ENCODE data around the gene NOSIP. TPM values are rescaled to one million over a fixed set of nuclear protein-coding genes. Genes with fewer than 3 reads are reported as not detected.

NOSIP gene
- total RNA-seq, 4 donors from 2014 or later, result 29.0 to 347 (median 65.4) TPM

- Histone ChIP-seq H3K27me3 (no peaks in the 10 kb centered on the region), H3K4me1 (no peaks in the 10 kb centered on the region), H3K9me3 (no peaks in the 10 kb centered on the region), H3K36me3 (no peaks in the 10 kb centered on the region), H3K4me3 (no peak overlapping the region), H3K27ac (no peak overlapping the region)
- intact Hi-C loops (cut with DNase I; ENCODE audit: low total_unique reads), result no loop called here
- DNase-seq, result no peak
- TF ChIP-seq CTCF (IDR thresholded peaks at IDR 0.05) (no peak), POLR2A (IDR thresholded peaks at IDR 0.05) (no peak)
These were observed 20.4 kb downstream of the NOSIP start for GRCh38 chr19:49559928-49560327.

GRCh38 chr19:49559443-49559842 is 20.9 kb downstream of the NOSIP start:
- Histone ChIP-seq H3K36me3 (no peaks in the 10 kb centered on the region), H3K27ac (no peak overlapping the region), H3K9me3 (no peaks in the 10 kb centered on the region), H3K4me1 (no peaks in the 10 kb centered on the region), H3K27me3 (no peaks in the 10 kb centered on the region), H3K4me3 (no peak overlapping the region)
- no peak for DNase-seq
- intact Hi-C loops (cut with DNase I; ENCODE audit: low total_unique reads), result no loop called here
- TF ChIP-seq POLR2A (IDR thresholded peaks at IDR 0.05) (no peak), CTCF (IDR thresholded peaks at IDR 0.05) (no peak)

- TF ChIP-seq CTCF (IDR thresholded peaks at IDR 0.05) (no peak), POLR2A (IDR thresholded peaks at IDR 0.05) (no peak)
- no peaks in the 10 kb centered on the region for H3K36me3 ChIP-seq
- DNase-seq, result no peak
- no peak overlapping the region for H3K27ac ChIP-seq
- no peaks in the 10 kb centered on the region for H3K27me3 ChIP-seq
- H3K4me1 ChIP-seq, result no peaks in the 10 kb centered on the region
- H3K9me3 ChIP-seq, result no peaks in the 10 kb centered on the region
- no peak overlapping the region for H3K4me3 ChIP-seq
- intact Hi-C loops (cut with DNase I; ENCODE audit: low total_unique reads), result no loop called here
These were observed 21.8 kb downstream of the NOSIP start for GRCh38 chr19:49558591-49558990.

GRCh38 chr19:49557641-49558325 is 22.6 kb downstream of the NOSIP start:
- no peaks in the 10 kb centered on the region for H3K9me3 ChIP-seq
- no peak for TF ChIP-seq POLR2A (IDR thresholded peaks at IDR 0.05)
- TF ChIP-seq CTCF (IDR thresholded peaks at IDR 0.05), result no peak
- no peaks in the 10 kb centered on the region for H3K36me3 ChIP-seq
- no peaks in the 10 kb centered on the region for H3K27me3 ChIP-seq
- no peaks in the 10 kb centered on the region for H3K4me1 ChIP-seq
- no peak overlapping the region for H3K27ac ChIP-seq
- no peak for DNase-seq
- H3K4me3 ChIP-seq, result no peak overlapping the region
- intact Hi-C loops (cut with DNase I; ENCODE audit: low total_unique reads), result no loop called here

GRCh38 chr19:49556412-49557398 is 23.7 kb downstream of the NOSIP start:
- H3K27ac ChIP-seq, result no peak overlapping the region
- H3K4me3 ChIP-seq, result no peak overlapping the region
- no peaks in the 10 kb centered on the region for H3K27me3 ChIP-seq
- no peaks in the 10 kb centered on the region for H3K9me3 ChIP-seq
- intact Hi-C loops (cut with DNase I; ENCODE audit: low total_unique reads), result no loop called here
- no peak for DNase-seq
- no peaks in the 10 kb centered on the region for H3K36me3 ChIP-seq
- TF ChIP-seq POLR2A (IDR thresholded peaks at IDR 0.05), result no peak
- TF ChIP-seq CTCF (IDR thresholded peaks at IDR 0.05), result no peak
- H3K4me1 ChIP-seq, result no peaks in the 10 kb centered on the region

Measured in uterus (tissue), 4 donors.